NCI-H2029 treated with DMSO at 0.1 percent for 48 hours (cell line): ENCODE measurements around the gene TUBGCP6.

Experiments
- DNase-seq: peaks from one replicate; lab custom pipeline; 2025; lab: John Stamatoyannopoulos, UW

The TUBGCP6 gene

DNA sequence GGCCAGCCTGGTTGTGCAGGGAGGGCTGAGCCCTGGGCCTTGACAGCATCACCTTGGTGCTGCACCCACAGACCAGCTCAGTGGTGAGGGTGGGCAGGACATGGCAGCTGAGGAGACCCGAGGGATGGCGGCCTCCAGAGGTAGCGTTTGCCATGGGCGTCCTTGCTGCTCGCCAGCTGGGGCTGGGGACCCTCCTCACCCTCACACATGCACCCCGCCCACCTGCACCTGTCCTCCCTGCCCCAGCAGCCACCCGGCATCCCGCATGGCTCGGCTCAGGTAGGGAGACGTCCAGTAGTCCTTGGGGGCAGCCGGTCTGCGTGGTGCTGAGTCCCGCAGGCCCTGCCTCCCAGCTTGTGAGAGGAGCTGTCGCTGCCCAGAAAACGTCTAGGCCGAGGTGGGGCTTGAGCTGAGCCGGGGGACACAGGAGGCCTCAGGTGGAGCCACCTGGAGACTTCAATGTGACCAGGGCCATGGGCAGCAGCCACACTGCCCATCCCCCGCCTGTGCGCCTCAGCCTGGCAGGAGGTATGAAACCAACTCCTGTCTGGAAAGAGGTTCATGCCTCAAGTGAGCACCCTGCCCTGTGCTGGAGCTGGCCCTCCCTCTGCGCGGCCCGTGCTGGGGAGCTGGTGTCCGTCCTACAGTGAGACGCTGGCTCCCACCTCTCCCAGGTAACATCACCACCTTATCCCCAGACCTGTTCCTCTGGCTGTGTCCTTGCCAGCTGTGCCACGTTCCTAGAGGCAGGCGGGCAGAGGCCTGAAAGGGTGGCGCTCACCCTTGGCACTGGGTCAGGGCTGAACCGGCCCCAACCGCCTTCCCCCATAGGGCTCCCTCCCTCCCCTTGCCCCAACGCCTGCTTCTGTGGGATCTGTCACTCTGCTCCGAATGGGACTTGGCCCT, 62.4 kb downstream of the TUBGCP6 start:
- peak; percentile 65 for DNase-seq

DNA sequence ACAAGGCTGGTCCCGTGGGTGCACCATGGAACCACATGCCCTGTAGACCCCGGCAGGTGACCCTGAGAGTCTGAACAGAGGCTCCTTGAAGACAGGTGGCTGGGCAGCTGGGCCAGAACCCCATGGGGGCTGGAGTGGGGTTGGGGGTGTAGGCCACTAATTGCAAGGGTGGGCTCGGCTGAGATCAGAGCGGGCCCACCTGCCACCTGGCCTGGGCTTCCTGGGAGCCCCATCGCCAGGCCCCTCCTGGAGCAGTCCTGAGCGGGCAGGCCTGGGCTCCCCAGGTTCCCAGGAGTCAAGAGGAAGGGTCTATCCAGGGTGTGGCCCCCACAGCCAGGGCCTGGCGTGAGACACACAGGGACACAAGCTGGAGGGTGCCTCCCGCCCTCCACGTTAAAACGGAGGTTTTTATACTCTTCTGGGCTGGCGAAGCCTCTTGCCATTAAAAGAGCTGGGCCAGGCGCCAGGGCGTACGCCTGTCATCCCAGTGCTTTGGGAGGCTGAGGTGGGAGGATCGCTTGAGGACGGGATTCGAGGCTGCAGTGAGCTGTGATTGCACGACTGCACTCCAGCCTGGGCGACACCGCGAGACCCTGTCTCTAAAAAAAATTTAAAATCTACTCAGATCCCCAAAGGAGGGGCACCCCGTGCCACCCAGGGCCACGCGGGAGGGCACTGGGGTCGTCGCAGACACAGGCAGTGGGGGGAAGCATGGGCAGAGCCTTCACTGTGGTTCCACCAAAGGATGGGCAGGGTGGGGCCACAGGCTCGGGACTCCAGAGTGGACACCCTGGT, 63.9 kb downstream of the TUBGCP6 start:
- no peak for DNase-seq

DNA sequence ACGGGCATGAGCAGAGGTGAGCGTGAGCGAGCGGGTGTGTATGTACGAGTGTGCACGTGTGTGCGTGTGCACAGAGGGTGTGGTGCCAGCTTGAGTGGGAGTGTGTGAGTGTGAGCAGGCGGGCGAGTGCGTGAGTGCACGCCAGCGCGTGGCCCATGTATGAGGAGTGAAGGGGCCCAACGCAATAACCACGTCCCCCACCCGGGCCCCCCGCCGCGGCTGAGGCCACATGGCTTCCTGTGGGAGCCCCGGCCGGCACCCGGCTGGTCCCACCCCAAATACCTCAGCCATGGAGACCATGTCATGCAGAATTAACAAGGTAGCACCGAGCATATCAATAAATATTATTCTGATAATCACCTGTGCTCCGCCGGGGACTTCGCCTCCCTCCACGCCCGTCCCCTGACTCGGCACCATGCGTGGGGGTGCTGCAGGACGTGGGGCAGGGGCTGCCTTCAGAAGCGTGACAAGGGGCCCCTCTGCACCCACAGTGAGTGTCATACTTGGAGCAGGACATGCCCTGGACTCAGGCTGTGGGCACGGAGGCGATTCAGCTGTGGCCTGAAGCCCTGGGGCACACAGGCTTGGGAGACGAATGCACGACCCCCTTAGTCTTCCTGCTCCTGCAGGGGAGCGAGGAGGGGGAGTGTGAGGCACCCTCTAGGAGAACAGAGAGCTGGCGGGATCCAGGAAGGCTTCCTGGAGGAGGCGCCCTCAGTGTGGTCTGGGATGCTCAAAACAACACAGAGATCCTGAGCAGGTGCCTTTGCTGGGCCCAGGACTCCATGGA, 64.7 kb downstream of the TUBGCP6 start:
- no peak for DNase-seq

DNA sequence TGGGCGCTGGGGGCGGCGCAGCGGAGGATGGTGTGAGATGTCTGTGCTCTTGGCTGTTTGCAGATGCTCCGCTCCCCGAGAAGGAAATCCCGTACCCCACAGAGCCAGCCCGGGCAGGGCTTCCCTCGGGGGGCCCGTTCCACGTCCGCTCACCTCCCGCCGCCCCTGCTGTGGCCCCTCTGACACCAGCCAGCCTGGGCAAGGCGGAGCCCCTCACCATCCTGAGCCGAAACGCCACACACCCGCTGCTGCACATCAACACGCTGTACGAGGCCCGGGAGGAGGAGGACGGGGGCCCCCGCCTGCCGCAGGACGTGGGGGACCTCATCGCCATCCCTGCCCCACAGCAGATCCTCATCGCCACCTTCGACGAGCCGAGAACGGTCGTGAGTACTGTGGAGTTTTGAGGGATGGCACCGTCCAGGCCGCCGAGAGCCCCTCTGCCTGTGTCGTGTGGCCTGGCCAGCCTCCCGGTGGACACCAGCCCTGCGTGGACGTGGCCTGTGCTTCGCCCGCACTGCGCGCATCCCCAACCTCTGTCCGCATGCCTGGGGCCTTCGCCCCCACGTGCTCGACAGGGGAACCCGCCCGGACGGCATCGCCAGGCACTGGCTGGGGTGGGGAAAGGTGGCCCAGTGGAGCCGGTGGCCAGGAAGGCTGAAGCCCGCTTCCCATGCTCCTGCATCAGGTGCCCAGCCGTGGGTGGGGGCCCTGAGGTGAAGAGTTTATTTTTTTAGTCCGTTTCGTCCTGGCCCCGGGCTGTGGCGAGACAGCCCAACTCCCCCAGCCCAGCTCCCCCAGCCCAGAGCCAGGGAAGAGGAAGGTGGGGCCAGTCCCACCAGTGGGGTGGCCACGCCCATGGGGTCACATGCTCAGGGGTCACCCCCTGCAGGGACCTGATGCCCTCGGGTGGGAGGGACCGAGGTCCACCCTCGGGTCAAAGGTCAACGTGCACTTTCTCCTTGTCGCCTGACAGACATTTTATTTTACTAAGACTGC, 65.7 kb downstream of the TUBGCP6 start:
- DNase-seq: no peak

DNA sequence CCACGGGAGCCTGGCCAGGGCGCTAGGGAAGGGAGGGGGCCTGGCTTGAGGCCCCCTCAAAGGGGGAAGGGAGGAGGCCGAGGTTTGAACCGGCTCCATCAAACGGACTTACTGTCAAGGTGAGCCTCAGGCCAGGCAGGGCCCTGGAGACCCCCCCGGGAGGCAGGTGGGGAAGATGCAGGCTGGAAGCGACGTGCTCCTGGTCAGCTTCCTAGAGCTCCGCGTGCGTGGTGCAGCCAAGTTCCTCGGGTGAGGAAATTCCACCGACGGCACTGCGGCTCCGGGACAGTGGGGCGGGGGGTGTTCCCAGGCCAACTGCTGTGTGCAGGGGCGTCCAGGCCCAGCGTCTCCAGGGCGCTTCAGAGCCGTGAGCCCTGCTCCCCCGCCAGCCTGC, 66.4 kb downstream of the TUBGCP6 start:
- no peak for DNase-seq

DNA sequence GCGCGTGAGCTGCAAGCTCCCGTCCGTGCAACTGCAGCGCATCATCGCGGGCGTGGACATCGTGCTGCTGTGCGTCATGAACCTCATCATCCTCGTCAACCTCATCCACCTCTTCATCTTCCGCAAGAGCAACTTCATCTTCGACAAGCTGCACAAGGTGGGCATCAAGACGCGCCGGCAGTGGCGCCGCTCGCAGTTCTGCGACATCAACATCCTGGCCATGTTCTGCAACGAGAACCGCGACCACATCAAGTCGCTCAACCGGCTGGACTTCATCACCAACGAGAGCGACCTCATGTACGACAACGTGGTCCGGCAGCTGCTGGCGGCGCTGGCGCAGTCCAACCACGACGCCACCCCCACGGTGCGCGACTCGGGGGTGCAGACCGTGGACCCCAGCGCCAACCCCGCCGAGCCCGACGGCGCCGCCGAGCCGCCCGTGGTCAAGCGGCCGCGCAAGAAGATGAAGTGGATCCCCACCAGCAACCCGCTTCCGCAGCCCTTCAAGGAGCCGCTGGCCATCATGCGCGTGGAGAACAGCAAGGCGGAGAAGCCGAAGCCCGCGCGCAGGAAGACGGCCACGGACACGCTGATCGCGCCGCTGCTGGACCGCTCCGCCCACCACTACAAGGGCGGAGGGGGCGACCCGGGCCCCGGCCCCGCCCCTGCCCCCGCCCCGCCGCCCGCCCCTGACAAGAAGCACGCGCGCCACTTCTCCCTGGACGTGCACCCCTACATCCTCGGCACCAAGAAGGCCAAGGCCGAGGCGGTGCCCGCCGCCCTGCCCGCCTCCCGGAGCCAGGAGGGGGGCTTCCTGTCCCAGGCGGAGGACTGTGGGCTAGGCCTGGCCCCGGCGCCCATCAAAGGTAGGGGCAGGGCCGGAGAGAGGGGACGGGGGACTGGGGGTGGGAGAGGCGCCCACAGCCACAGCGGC, 67.0 kb downstream of the TUBGCP6 start:
- no peak for DNase-seq

DNA sequence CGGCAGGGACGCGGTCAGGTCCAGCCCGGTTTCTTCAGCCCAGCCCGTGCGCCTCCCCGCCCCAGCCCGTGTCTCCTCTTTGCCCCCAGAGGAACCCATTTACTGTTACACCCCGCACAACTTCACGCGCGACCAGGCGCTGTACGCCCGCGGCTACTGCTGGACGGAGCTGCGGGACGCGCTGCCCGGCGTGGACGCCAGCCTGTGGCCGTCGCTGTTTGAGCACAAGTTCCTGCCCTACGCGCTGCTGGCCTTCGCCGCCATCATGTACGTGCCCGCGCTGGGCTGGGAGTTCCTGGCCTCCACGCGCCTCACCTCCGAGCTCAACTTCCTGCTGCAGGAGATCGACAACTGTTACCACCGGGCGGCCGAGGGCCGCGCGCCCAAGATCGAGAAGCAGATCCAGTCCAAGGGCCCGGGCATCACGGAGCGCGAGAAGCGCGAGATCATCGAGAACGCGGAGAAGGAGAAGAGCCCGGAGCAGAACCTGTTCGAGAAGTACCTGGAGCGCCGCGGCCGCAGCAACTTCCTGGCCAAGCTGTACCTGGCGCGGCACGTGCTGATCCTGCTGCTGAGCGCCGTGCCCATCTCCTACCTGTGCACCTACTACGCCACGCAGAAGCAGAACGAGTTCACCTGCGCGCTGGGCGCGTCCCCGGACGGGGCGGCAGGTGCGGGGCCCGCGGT, 67.8 kb downstream of the TUBGCP6 start:
- no peak for DNase-seq

DNA sequence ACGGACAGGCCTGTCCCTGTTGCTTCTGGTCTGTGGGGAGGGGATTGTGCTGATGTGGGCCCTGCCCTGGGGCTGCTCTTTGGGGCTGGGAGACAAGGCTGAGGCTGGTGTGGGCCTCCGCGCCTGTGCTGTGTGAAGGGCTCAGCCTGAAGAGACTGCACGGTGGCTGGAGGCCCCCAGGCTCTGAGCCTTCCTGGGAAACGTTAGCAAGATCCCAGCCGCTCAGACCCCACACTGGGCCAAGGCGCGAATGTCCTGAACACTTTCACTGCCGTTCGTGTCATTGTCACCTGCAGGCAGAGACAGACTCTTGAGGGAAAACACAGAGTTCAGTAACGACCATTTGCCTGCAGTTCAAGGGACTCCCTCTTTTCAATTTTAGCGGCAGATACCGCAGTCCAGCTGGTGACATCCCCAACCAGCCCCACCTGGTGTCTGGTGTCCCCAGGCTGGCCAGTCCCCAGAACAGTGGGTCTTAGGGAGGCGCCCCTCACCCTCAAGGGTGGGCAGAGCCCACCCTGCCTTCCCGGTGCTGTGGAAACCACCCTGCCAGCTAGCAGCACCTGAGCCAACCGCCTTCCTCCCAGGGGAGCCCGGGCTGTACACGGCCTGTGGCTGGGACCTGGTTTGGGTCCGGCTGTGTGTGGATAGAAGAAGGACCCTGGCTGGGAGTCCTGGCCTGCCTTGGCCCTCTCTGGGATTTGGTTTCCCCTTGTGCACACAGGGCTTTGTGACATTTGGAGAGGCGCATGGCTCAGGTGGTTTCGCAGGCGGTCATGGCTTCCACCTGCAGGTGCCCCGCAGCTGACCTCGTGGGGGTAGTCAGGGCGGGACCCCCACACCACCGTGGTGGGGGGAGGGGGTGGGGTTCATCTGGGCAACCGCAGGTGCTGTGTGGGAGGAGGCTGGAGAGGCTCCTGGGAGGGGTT, 68.6 kb downstream of the TUBGCP6 start:
- no peak for DNase-seq

DNA sequence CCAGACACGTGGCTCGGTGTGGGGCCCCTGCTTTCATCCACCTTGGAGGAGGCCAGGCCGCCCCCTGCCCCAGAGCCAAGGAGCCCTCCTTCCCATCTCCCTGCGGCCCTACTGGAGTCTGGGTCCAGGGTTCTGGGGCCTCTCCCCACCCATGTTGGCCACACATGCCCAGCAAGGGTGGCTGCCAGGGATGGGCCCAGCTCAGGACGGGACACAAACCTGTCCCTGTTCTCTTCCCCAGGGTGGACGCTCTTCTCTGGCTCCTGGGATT, 69.7 kb downstream of the TUBGCP6 start:
- DNase-seq: no peak

DNA sequence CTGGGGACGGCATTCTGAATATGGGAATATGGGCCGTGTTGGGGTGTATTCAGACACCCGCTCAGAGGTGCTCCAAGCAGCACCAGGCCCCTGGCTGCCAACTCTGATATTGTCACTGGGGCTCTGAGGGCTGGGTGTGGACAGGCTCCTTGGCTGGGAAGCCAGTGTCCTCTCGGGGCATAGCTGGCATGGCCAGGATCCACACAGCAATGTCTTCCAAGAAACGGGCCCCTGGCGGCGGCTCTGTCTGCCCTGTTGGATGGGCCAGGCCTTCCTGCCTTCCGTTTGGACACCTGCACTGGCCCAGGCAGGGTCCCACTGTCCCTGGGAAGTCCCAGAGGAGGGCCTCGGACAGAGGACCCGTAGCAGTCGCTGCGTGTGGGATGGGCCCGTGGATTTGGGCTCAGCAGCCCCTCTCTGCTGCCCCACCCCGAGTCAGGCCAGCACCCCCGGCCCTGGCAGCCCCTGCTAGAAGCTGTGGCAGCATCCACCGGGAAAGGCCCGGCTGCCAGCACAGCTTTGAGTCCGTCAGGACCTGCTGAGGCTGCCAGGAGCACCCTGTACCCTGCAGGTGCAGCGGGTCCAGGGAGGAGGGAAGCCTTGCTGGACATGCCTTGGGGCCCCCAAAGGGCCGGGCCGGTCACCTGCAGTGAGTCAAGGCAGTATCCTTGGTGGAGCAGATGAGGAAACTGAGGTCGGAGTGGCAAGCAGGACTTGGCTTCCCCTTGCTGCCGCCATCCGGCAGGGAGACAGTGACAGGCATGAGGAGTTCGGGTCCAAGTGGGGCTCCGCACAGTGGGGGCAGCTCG, 70.2 kb downstream of the TUBGCP6 start:
- DNase-seq: no peak

DNA sequence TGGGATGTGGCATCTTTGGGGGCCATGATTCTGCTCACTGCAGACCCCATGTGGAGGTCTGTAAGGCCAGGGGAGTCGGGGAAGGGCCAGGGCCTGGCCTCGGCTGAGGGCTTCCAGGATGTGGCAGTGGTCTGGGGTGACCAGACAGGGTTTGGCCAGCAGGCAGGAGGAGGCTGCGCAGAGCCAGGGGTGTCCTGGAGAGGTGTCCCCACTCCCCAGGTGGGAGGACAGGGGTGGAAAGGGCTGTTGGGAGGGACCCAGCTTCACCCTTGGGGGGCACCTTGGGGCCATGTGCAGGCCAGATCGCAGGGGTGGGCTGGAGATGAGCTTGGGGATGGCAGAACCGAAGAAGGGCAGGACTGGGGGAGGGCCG, 70.9 kb downstream of the TUBGCP6 start:
- no peak for DNase-seq

DNA sequence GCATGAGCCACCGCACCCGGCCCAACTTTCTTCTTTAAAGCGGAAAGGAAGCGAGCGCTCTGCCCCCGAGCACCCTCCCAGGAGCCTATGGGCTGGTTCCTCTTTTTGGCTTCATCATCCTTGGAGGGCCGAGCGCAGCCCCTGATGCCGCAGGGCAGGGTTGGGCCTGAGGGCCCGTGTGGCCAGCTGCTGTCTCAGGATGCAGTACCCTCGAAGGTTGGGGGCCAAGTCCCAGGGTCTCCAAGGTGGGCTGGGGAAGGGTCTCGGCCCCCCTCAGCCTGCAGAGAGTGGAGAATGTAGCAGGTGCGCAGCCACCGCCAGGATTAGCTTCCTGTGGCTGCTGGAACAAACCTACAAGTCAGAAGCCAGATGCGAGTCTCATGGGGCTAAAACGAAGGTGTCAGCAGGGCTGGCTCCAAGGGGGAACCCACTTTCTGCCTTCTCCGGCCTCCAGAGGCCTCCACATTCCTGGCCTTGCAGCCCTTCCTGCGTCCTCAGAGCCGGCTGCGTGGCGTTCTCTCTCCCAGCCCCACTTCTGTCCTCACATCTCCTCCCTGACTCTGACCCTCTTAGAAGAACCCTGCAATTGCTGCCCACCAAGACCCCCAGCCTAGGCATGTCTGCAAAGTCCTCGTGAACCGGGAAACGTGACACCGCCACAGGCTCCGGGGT, 71.4 kb downstream of the TUBGCP6 start:
- DNase-seq: no peak

DNA sequence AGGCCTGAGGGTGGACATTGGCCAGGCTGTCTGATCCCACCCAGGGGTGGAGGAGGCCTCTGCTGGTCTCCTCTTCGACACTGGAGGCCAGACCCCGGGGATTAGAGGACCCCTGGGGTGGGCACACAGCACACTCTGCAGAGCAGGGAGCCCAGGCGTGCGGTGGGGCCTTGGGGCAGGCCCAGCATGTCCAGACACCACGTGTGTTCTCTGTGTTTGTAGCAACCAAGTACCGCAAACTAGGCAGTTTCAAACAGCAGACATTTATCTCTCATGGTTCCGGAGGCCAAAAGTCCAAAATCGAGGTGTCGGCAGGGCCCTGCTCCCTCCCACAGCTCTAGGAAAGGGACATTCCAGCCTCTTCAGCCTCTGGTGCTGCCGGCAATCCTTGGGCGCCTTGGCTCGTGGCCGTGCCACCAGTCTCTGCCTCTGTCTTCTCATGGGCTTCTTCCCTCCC, 72.8 kb downstream of the TUBGCP6 start:
- no peak for DNase-seq

DNA sequence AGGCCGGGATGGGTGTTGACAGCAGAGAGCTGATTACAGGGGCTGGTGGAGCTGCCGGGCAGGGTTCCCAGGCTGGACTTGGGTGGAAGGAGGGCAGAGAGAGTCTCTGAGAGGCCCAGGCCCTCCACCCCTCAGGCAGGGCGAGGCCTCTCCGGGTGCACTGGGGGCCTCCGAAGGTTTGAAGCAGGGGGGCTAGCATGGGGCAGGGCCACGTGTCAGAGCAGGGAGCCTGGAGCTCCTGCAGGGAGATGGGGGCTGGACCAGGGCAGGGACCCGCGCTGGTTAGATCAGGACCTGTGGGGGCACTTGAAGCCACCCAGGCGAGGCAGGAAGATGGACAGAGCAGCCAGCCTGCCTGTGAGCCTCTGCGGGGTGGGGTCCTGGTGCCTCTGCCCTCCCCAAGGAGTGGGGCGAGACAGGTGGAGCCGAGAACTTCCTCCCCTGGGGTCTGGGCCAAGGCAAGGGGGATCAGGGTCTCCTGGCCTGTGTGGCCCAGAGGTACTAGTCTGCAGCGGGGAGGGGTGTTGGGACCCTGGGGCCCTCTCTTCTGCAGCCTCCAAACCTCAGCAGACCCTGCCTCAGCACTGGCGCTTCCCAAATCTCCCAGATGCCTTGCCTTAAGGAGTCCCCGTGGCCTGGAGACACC, 73.4 kb downstream of the TUBGCP6 start:
- DNase-seq: no peak

DNA sequence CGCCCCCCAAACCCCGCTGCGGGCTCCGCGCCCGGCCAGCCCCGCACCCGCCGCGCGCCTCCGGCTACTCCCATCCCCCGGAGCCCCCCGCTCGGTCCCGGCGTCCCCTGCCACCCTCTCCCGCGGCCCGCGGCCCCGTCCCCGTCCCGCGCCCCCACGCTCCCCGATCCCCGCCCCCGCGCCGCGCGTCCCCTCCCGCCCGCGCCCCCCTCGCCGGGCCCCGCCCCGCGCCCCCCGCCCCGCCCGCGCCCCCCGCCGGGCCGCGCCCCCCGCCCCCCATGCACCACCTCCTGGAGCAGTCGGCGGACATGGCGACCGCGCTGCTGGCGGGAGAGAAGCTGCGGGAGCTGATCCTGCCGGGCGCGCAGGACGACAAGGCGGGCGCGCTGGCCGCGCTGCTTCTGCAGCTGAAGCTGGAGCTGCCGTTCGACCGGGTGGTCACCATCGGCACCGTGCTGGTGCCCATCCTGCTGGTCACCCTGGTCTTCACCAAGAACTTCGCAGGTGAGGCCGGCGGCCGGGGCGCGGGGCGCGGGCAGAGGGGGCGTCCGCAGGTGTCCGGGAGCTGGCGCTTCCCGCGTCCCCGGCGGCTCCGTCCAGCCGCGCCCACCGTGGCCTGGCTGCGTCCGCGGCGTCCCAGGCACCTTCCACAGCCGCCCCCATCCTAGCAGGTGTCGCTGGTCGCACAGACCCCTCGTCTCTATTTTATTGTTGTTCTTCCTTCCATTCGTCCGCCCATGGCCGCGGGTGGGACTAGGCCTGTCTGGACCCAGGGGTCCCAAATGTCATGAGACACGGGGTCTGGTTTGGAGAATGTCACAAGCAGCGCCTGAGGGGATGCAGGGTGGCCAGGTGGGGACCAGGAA, 74.1 kb downstream of the TUBGCP6 start, which contains the start of gene PANX2:
PANX2 (plus strand) TSS at position 279 of the 866 bp plus-strand sequence; CDS start at position 279, 0 bp downstream.
- no peak for DNase-seq
